Glomerular visceral epithelial cell (primary cell): Measurements from ENCODE around the gene SNUPN.
"Not testable (repeated sequence)": the region's sequence is repeated elsewhere in the genome, so short reads cannot be mapped to it uniquely, and the experiment has no call there.

ENCODE experiments used
- DNase-seq: peaks from one replicate; pipeline ENCODE4 v3.0.0-alpha.2; 2016; ENCODE audit errors: extremely low spot score

Gene SNUPN

GRCh38 chr15:75637245-75638009, 11.9 kb upstream of the SNUPN start:
- no peak for DNase-seq

GRCh38 chr15:75636026-75636425, 10.5 kb upstream of the SNUPN start:
- no peak for DNase-seq

GRCh38 chr15:75633922-75634321, 8.4 kb upstream of the SNUPN start:
- not testable (repeated sequence) for DNase-seq

GRCh38 chr15:75631935-75632334, 6.4 kb upstream of the SNUPN start:
- no peak for DNase-seq

- no peak for DNase-seq
Observed at GRCh38 chr15:75622505-75622904, 3.0 kb downstream of the SNUPN start.

- DNase-seq, result peak; percentile 46
Observed at GRCh38 chr15:75620841-75621391, 4.6 kb downstream of the SNUPN start.

- DNase-seq, result peak; percentile 28
Observed at GRCh38 chr15:75620058-75620820, 5.3 kb downstream of the SNUPN start.

GRCh38 chr15:75616766-75617165, 8.8 kb downstream of the SNUPN start:
- DNase-seq, result no peak

- DNase-seq, result peak; percentile 59
Observed at GRCh38 chr15:75606711-75607699, 18.5 kb downstream of the SNUPN start.

GRCh38 chr15:75606026-75606425, 19.5 kb downstream of the SNUPN start:
- DNase-seq, result no peak

GRCh38 chr15:75599401-75599800, 26.1 kb downstream of the SNUPN start:
- DNase-seq, result no peak

- DNase-seq, result no peak
Observed at GRCh38 chr15:75598361-75598760, 27.2 kb downstream of the SNUPN start.

GRCh38 chr15:75597667-75598341, 27.7 kb downstream of the SNUPN start:
- no peak for DNase-seq

- no peak for DNase-seq
Observed at GRCh38 chr15:75596703-75597345, 28.7 kb downstream of the SNUPN start.

GRCh38 chr15:75594276-75594675, 31.2 kb downstream of the SNUPN start:
- no peak for DNase-seq

- DNase-seq, result no peak
Observed at GRCh38 chr15:75591655-75592364, 33.7 kb downstream of the SNUPN start.

- DNase-seq, result no peak
Observed at GRCh38 chr15:75590239-75590638, 35.3 kb downstream of the SNUPN start.

- DNase-seq, result no peak
Observed at GRCh38 chr15:75589071-75589470, 36.5 kb downstream of the SNUPN start.

GRCh38 chr15:75586422-75586821, 39.1 kb downstream of the SNUPN start:
- not testable (repeated sequence) for DNase-seq

GRCh38 chr15:75584121-75584520, 41.4 kb downstream of the SNUPN start:
- DNase-seq, result no peak
